BJ (cell line): Measurements from ENCODE around the gene A4GALT. TPM values are rescaled to one million over a fixed set of nuclear protein-coding genes. Genes with fewer than 3 reads are reported as not detected.

Experiments used
- CTCF ChIA-PET: fragments of 350-600 bp; formaldehyde crosslinking; extraction: SDS; loops from one replicate; lab custom pipeline; 2021; ENCODE audit warnings: antibody characterized with exemption, inconsistent platforms; lab: Yijun Ruan, JAX
- POLR2A ChIA-PET: fragments of 300-600 bp; sonication (Branson Sonifier 250); formaldehyde crosslinking; extraction: SDS; loops from one replicate; lab custom pipeline; 2021; ENCODE audit warnings: antibody characterized with exemption; lab: Charles Lee
- DNase-seq: peaks from one replicate; pipeline ENCODE4 v3.0.0-alpha.2; 2011; ENCODE audit warnings: low read depth
- H3K27me3 ChIP-seq: 2 replicates; pipeline ENCODE4 v1.6.0; 2011; ENCODE audit warnings: low read length; ENCODE audit not compliant: control insufficient read depth, insufficient read depth
- H3K36me3 ChIP-seq: 2 replicates; pipeline ENCODE4 v1.5.1; 2011; ENCODE audit warnings: low read length; ENCODE audit not compliant: control insufficient read depth, insufficient read depth
- H3K4me3 ChIP-seq: 2 replicates; pipeline ENCODE4 v1.5.1; 2011; ENCODE audit warnings: low read depth, mild to moderate bottlenecking, control low read depth, low read length
- CTCF ChIP-seq: IDR thresholded peaks from 2 replicates; pipeline ENCODE4 v1.5.1; 2011; ENCODE audit warnings: low read depth, mild to moderate bottlenecking, control low read depth, inconsistent platforms, low read length, moderate library complexity; ENCODE audit not compliant: insufficient read depth
- polyA minus RNA-seq: library from RNA; depleted of rRNA, polyadenylated mRNA; stranded (reverse); fragments of >200 nt; gene quantifications from 2 replicates; pipeline ENCODE4 v1.2.3, GENCODE V29; 2011; rRNA and poly(A)+ RNA removed
- polyA plus RNA-seq: library from polyadenylated mRNA; depleted of rRNA; stranded (reverse); fragments of >200 nt; gene quantifications from 2 replicates; pipeline ENCODE4 v1.2.3, GENCODE V29; 2011; rRNA removed

A4GALT gene
- polyA plus RNA-seq (3.1 and 6.7 TPM in 2 replicates), polyA minus RNA-seq (2.4 and 4.1 TPM in 2 replicates)

- ChIA-PET POLR2A (interaction anchor here (0.7 kb wide), 1 partner anchor 99 kb away, joined by 3 read pairs; no protein-coding TSS in a partner anchor), CTCF (interaction anchor here (0.7 to 1.8 kb wide), 5 partner anchors 54 to 99 kb away, joined by 3 to 10 read pairs (median 5); no protein-coding TSS in a partner anchor)
- peak within 1 kb of the TSS; percentile 74 for H3K4me3 ChIP-seq
- no peaks in the 10 kb centered on the region for H3K27me3 ChIP-seq
- no peak for TF ChIP-seq CTCF
- DNase-seq = no peak
- H3K36me3 ChIP-seq = no peaks in the 10 kb centered on the region
Observed at GRCh38 chr22:42720263-42721044, at the start of gene A4GALT. TSS of gene A4GALT (minus strand) at chr22:42720870. CDS start at chr22:42693951, 26,919 bp downstream.

- ChIA-PET CTCF (interaction anchor here (1.1 to 2.4 kb wide), 4 partner anchors 10 to 320 kb away, joined by 3 to 11 read pairs (median 4); no protein-coding TSS in a partner anchor), POLR2A (interaction anchor here (0.6 kb wide), 1 partner anchor 26 kb away, joined by 15 read pairs; no protein-coding TSS in a partner anchor)
- no peak for TF ChIP-seq CTCF
- Histone ChIP-seq H3K27me3 (no peaks in the 10 kb centered on the region; the same call in 1 of the 2 replicates), H3K4me3 (no peak overlapping the region; the same call in 1 of the 2 replicates), H3K36me3 (no peaks in the 10 kb centered on the region)
- DNase-seq = no peak
Observed at GRCh38 chr22:42770448-42770726, 49.7 kb upstream of the A4GALT start.

- ChIA-PET POLR2A (interaction anchor here (0.6 kb wide), 1 partner anchor 26 kb away, joined by 15 read pairs; no protein-coding TSS in a partner anchor), CTCF (interaction anchor here (1.1 to 2.4 kb wide), 3 partner anchors 10 to 320 kb away, joined by 3 to 11 read pairs (median 3); no protein-coding TSS in a partner anchor)
- no peaks in the 10 kb centered on the region; the same call in 1 of the 2 replicates for H3K27me3 ChIP-seq
- TF ChIP-seq CTCF = no peak
- H3K36me3 ChIP-seq = no peaks in the 10 kb centered on the region
- H3K4me3 ChIP-seq = no peak overlapping the region; the same call in 1 of the 2 replicates
- no peak for DNase-seq
Observed at GRCh38 chr22:42769574-42770447, 49.1 kb upstream of the A4GALT start.

GRCh38 chr22:42769238-42769573 is 48.5 kb upstream of the A4GALT start:
- CTCF ChIA-PET = no interaction called here
- TF ChIP-seq CTCF = no peak
- no peak for DNase-seq

More at GRCh38 chr22:42769238-42769573, 48.5 kb upstream of the A4GALT start:
- POLR2A ChIA-PET = no interaction called here
- H3K4me3 ChIP-seq = no peak overlapping the region
- no peaks in the 10 kb centered on the region for H3K36me3 ChIP-seq
- H3K27me3 ChIP-seq = no peaks in the 10 kb centered on the region; the same call in 1 of the 2 replicates
